Keratinocyte (primary cell): ENCODE results near the gene OR2T34.

Experiments
- CTCF ChIP-seq, 3 experiments: IDR thresholded peaks in 1 of 3; conservative IDR thresholded peaks in 1 of 3; optimal IDR thresholded peaks in 1 of 3; 2 replicates in 2 of 3; 3 replicates in 1 of 3; pipeline versions ENCODE3 to v1.5.1; 2011; ENCODE audit warnings: low read length in 3 of 3, mild to moderate bottlenecking in 3 of 3, moderate library complexity in 2 of 3, control low read depth in 1 of 3, inconsistent platforms in 1 of 3; ENCODE audit not compliant: insufficient read depth in 2 of 3; ENCODE audit errors: extremely low read depth in 1 of 3
- EZH2 ChIP-seq: IDR thresholded peaks from one replicate; pipeline ENCODE4 v1.6.1; 2012; ENCODE audit warnings: inconsistent platforms, mild to moderate bottlenecking, low read length, moderate library complexity

GRCh38 chr1:248621770-248622169, 47.2 kb upstream of the OR2T34 start:
- no peak for TF ChIP-seq EZH2
- no peak for TF ChIP-seq CTCF (optimal IDR thresholded peaks at IDR 0.05 in 1 of 3, IDR thresholded peaks at IDR 0.05 in 1 of 3, conservative IDR thresholded peaks at IDR 0.05 in 1 of 3; ENCODE audit: extremely low read depth in 1 of 3, insufficient read depth in 2 of 3, low read length in 3 of 3)
